ENCODE results near the gene OSGEPL1. TPM values are rescaled to one million over a fixed set of nuclear protein-coding genes. Genes with fewer than 3 reads are reported as not detected.
"Not testable (repeated sequence)": the region's sequence is repeated elsewhere in the genome, so short reads cannot be mapped to it uniquely, and the experiment has no call there.

The OSGEPL1 gene
- total RNA-seq, 1 donor from 2014 or later, result 5.3 TPM

DNA sequence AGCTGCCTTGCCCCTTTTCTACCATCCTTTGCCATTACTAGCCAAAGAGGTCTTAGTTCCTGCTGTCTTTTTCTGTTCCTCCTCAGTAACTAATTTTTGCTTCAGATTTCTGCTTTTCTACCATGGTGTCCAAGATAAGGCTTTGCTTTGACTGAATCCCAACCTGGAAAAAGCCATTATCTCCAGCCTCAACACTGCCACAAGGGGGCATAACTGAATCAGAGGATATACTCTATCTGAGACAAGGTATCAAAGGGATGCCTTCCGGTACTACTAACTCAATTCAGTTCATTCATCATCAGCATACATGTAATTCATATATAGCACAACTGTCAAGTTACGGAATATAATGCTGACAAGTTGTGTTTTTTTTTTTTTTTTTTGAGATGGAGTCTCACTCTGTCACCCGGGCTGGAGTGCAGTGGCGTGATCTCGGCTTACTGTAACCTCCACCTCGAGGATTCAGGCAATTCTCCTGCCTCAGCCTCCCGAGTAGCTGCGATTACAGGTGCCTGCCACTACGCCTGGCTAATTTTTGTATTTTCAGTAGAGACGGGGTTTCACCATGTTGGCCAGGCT lies 11.4 kb downstream of the OSGEPL1 start:
- DNase-seq (ENCODE audit: low read depth in 2 of 2), result peak; percentile 20 to 41

DNA sequence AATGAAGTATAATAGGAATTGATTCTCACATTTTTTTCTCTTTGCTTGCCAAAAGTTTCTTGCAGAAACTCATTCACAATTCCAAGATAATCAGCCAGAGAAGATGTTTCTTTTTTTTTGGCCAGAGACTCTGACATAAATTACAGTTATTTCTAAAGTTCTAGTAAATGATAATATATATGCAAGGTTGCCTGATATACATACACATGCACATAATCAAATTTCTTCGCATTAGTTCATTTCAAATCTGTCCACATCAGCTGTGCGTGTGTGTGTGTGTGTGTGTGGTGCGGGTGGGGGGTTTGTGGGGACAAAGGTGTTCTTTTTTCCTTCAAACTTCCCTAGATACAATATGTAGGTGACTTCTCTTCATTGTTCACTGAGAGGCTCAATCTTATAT lies 33.2 kb downstream of the OSGEPL1 start:
- no peak for DNase-seq (ENCODE audit: low read depth in 2 of 2)

DNA sequence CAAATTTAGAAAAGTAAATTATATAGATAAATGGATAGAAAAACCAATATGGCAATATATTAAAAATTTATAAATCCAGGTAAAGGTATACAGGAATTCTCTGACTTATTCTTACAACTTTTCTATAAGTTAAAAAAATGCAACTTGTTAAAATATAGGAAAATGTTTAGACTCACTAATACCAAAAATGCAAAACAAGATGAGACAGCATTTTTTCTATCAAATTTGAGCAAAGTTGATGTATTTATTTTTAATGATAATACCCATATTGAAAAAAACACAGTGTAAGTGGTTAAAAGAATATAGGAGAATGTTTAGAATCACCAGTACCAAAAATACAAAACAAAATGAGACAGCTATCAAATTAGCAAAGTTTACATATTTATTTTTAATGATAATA lies 35.7 kb downstream of the OSGEPL1 start:
- DNase-seq (ENCODE audit: low read depth in 2 of 2), result no peak

DNA sequence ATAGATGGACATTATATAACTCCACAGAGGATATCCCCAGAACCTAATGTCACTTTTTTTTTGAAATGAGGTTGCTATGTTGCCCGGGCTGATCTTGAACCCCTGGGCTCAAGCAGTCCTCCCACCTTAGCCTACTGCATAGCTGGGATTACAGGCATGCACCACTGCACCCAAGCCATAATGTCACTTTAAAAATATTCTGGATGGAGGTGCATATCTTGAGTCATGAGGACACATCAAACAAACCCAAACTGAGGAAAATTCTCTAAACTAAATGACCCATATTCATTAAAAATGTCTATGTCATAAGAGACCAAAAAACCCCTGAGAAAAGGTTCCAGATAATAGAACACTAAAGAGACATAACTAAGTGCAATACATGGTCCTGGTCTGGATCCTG lies 36.3 kb downstream of the OSGEPL1 start:
- DNase-seq (ENCODE audit: low read depth in 2 of 2), result no peak

DNA sequence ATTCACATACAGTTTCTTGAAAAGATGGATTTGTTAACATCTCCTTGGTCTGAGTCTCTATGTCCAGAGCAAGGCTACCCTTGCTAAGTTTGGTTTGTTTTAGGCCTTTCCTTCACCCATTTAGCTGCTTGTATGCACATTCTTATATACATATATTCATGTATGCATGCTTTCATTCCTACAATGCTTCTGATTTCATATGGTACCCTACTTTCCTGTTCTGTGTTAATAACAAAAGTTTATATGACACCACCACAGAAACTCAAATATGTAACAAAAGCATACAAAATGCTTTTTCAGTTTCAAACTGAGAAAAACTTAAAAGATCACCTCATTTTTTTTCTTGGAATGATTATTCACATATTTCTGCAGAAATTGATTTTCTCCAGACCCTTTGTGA lies 39.4 kb downstream of the OSGEPL1 start:
- DNase-seq (ENCODE audit: low read depth in 2 of 2), result no peak

DNA sequence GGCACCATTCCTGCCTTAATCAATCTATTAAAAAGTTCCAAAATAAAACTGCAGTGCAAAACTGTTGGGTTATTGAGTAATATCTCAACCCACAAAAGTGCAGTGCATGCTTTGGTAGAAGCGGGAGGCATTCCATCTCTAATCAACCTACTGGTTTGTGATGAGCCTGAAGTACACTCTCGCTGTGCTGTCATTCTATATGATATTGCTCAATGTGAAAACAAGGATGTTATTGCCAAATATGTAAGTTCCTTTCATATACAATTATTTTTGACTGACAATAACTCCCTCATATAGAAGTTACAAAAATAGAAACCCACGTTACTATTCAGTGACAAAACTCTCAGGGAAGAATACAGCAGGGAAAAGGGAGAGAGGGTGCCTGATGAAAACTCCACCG lies 43.0 kb downstream of the OSGEPL1 start:
- no peak for DNase-seq (ENCODE audit: low read depth in 2 of 2)

DNA sequence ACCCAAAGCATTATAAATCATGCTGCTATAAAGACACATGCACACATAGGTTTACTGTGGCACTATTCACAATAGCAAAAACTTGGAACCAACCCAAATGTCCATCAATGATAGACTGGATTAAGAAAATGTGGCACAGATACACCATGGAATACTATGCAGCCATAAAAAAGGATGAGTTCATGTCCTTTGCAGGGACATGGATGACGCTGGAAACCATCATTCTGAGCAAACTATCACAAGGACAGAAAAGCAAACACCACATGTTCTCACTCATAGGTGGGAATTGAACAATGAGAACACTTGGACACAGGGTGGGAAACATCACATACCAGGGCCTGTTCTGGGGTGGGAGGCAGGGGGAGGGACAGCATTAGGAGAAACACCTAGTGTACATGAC lies 45.0 kb downstream of the OSGEPL1 start:
- DNase-seq (ENCODE audit: low read depth in 2 of 2), result not testable (repeated sequence)

DNA sequence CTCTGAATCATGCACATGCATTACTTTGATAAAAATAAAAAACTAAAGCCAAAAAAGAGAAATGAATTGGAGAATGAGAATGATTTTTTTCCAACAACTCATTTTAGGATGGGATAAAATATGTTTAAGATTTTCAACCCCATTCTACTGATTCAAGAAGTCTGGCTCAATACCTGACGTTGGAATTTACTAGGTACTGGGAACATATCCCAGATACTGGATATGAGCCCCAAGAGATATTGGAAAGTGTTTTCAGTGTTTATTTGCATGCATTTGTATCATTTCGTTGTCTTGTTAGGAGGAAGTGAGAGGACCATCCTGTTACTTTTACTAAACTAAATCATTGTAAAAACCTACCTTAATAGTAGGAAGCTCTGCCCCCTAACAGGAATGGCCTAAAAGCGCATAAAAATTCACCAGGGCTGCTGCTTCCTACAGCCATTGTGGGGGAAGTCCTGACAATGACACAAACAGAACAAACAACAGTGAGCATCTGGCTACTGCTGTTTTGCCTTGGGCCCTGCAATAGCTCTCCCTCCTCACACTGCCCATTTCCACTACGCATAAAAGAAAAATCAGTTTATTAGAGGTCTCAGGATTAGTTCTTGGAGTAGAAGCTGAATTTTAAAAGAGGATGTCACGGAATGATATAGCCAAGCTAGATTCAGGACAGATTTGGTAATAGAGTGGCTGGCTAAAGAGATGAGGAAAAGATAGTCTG lies 52.9 kb downstream of the OSGEPL1 start:
- DNase-seq (ENCODE audit: low read depth in 2 of 2), result peak in 1 of 2 donors; percentile 5

DNA sequence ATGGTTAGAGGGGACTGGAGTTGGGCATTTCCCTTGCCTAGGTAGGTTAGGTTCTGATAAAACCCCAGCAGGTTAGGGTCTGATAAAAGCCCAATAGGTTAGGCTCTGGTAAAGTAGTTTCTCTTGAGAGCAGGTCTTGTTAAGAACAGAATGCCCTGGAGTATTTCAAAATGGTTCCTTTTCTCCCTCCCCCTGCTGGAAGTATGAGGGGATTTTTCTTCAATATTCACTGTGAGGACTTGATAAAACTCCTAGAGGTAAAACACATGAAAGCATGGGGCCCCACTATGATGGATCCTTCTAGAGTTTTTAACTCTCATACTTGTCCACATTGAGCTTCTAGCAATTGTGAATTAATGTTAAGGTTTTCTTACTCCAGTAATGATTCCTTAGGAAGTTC lies 60.5 kb downstream of the OSGEPL1 start:
- peak in 1 of 2 donors; percentile 8 for DNase-seq (ENCODE audit: low read depth in 2 of 2)

DNA sequence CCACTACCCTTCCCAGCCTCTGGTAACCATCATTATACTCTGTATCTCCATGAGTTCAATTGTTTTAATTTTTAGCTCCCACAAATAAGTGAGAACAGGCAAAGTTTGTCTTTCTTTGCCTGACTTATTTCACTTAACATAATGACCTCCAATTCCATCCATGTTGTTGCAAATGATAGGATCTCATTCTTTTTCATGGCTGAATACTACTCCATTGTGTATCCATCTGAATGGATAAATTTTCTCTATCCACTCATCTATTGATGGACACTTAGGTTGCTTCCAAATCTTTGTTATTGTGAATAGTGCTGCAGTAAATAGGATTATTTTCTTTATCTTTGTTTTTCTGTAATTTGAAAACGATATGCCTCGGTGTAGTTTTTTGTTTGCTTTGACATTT lies 61.9 kb downstream of the OSGEPL1 start:
- DNase-seq (ENCODE audit: low read depth in 2 of 2), result no peak

DNA sequence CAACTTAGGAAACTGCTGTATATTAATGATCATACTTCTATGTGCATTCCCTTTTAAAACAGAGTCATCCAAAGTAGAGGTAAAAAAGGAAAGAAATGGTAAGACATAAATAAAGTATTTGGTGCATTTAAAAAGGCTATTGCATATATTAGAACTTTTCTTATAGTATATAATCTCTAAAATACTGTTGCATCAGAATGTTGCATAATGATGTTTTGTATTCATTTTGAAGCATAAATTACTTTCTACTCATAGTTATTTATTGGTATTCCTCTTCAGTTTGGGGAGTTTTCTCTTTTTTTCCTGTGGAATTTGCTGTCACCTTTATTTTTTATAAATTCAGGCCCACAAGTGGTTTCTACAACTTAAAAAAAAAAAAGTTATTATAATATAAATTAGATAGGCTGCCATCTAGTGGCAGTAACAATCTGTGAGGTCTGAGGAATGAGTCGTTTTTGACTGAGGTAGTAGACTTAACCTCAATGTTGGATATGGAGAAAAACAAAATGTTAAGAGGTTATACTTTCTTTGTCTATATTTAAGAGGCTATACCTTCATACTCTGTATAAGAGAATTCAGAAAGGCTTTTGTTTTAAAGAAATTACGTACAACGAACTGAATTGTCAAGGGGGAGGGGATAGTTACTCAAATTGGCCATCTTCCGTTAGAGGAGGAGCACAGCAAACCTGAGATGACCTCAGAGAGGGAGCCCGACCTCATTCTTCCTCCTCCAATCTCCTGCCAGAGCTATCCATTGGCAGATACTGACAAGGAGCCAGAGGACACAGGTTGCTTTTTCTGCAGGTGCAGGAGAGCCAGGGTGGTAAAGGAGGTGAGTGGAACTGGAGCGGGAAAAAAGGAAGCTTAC lies 64.3 kb downstream of the OSGEPL1 start:
- peak in 1 of 2 donors; percentile 67 for DNase-seq (ENCODE audit: low read depth in 2 of 2)

Other genes starting within 250 kb of the OSGEPL1 start
- gene SLC40A1, start 182.0 kb downstream of the OSGEPL1 start, total RNA-seq, result 105 and 319 TPM in 2 replicates
- 46.7 and 47.1 TPM in 2 replicates for gene ASNSD1, start 101.3 kb downstream of the OSGEPL1 start, total RNA-seq
- gene ANKAR, start 88.1 kb downstream of the OSGEPL1 start, total RNA-seq, result 4.6 and 6.7 TPM in 2 replicates
- gene ORMDL1, start 21.5 kb upstream of the OSGEPL1 start, total RNA-seq, result 27.7 and 40.7 TPM in 2 replicates
- gene PMS1, start 21.7 kb upstream of the OSGEPL1 start, total RNA-seq, result 14.6 and 14.7 TPM in 2 replicates

Data from dermis microvascular lymphatic vessel endothelial cell (primary cell).